HCT116 (cell line): ENCODE data around the gene CPT1B. TPM values are rescaled to one million over a fixed set of nuclear protein-coding genes. Genes with fewer than 3 reads are reported as not detected.

Experiments used
- ATAC-seq: fragments of 200-7000 bp; cut with Tn5 transposase; 2 replicates; pipeline ENCODE4 v1.9.1; 2020; ENCODE audit warnings: mild to moderate bottlenecking, moderate library complexity
- BruUV-seq: library from RNA; stranded (reverse); fragments of 400-500 nt; replicated peaks from 2 replicates; lab custom pipeline; 2021; lab: Mats Ljungman, UMichigan
- CTCF ChIA-PET: fragments of 300-600 bp; sonication (Branson Sonifier 250); formaldehyde crosslinking; loops from one replicate; lab custom pipeline; 2021; ENCODE audit warnings: antibody characterized with exemption; lab: Charles Lee
- POLR2A ChIA-PET: fragments of 300-600, 350-600 bp; sonication (Branson Sonifier 250); formaldehyde crosslinking; loops from one replicate; lab custom pipeline; 2021; ENCODE audit warnings: antibody characterized with exemption; lab: Charles Lee
- RAD21 ChIA-PET, 2 experiments: fragments of 300-600 bp; sonication (Branson Sonifier 250); formaldehyde crosslinking; loops; one replicate each; lab custom pipeline; 2023; ENCODE audit warnings: low total read pairs in 2 of 2; ENCODE audit not compliant: uncharacterized antibody in 2 of 2, unreplicated experiment in 2 of 2, low non-redundant PET in 1 of 2; lab: Charles Lee
- DNase-seq: peaks from one replicate; pipeline ENCODE4 v3.0.0-alpha.2; 2010; ENCODE audit warnings: low read depth, low spot score
- H2AFZ ChIP-seq: fragments of 200-600 bp; shearing (Covaris generic), sonication (generic); 2 replicates; pipeline ENCODE4 v1.6.1; 2017; ENCODE audit warnings: low read depth, mixed run types, mixed read lengths, antibody characterized with exemption, low read length; ENCODE audit not compliant: poor library complexity, severe bottlenecking
- H3K27ac ChIP-seq: 2 replicates; pipeline ENCODE4 v1.5.1; 2012; ENCODE audit warnings: low read depth, low read length
- H3K27me3 ChIP-seq: fragments of 200-600 bp; sonication (generic); 2 replicates; pipeline ENCODE4 v1.6.1; 2016; ENCODE audit warnings: mixed run types, low read length, mixed read lengths; ENCODE audit not compliant: insufficient read depth
- H3K36me3 ChIP-seq, 2 experiments: fragments of 200-500 bp in 1 of 2; fragments of 200-600 bp in 1 of 2; sonication (Bioruptor generic) in 1 of 2; sonication (generic) in 1 of 2; 2 replicates each; pipeline versions ENCODE4 v1.5.1 to v1.6.1; 2014 to 2016; ENCODE audit warnings: low read length in 2 of 2, inconsistent platforms in 1 of 2, mixed read lengths in 1 of 2, mixed run types in 1 of 2; ENCODE audit not compliant: insufficient read depth in 2 of 2, control insufficient read depth in 1 of 2
- H3K4me1 ChIP-seq, 2 experiments: fragments of 200-600 bp in 1 of 2; sonication (generic) in 1 of 2; 2 replicates each; pipeline versions ENCODE4 v1.5.1 to v1.6.1; 2012 to 2017; ENCODE audit warnings: low read length in 2 of 2, inconsistent platforms in 1 of 2, mild to moderate bottlenecking in 1 of 2, mixed read lengths in 1 of 2, mixed run types in 1 of 2, moderate library complexity in 1 of 2; ENCODE audit not compliant: insufficient read depth in 2 of 2, control insufficient read depth in 1 of 2
- H3K4me2 ChIP-seq: fragments of 200-600 bp; sonication (generic); 2 replicates; pipeline ENCODE4 v1.6.1; 2017; ENCODE audit warnings: mixed run types, low read length, mixed read lengths
- H3K4me3 ChIP-seq, 2 experiments: fragments of 200-600 bp in 1 of 2; sonication (generic) in 1 of 2; replicated peaks in 1 of 2; 2 replicates each; pipeline ENCODE4 v1.5.1; 2011 to 2016; ENCODE audit warnings: low read length in 2 of 2, control low read depth in 1 of 2, low read depth in 1 of 2, mild to moderate bottlenecking in 1 of 2, mixed read lengths in 1 of 2, mixed run types in 1 of 2
- H3K79me2 ChIP-seq: fragments of 200-600 bp; sonication (generic); 2 replicates; pipeline ENCODE4 v1.6.1; 2017; ENCODE audit warnings: mild to moderate bottlenecking, mixed run types, low read length, moderate library complexity, mixed read lengths; ENCODE audit not compliant: insufficient read depth
- H3K9ac ChIP-seq: fragments of 200-600 bp; sonication (generic); 2 replicates; pipeline ENCODE4 v1.6.1; 2016; ENCODE audit warnings: low read length, mixed read lengths
- H3K9me2 ChIP-seq: fragments of 200-600 bp; sonication (generic), shearing (Covaris generic); 2 replicates; pipeline ENCODE4 v1.6.1; 2017; ENCODE audit warnings: mixed run types, mild to moderate bottlenecking, moderate library complexity; ENCODE audit not compliant: insufficient read depth
- H3K9me3 ChIP-seq, 2 experiments: fragments of 200-500 bp in 1 of 2; fragments of 200-600 bp in 1 of 2; sonication (Bioruptor generic) in 1 of 2; sonication (generic) in 1 of 2; 2 replicates each; pipeline ENCODE4 v1.6.1; 2014 to 2017; ENCODE audit warnings: low read length in 2 of 2, mixed read lengths in 2 of 2, inconsistent platforms in 1 of 2, low read depth in 1 of 2, mild to moderate bottlenecking in 1 of 2, mixed run types in 1 of 2, moderate library complexity in 1 of 2; ENCODE audit not compliant: control insufficient read depth in 1 of 2, insufficient read depth in 1 of 2
- H4K20me1 ChIP-seq: fragments of 200-600 bp; sonication (generic), shearing (Covaris generic); 2 replicates; pipeline ENCODE4 v1.6.1; 2017; ENCODE audit warnings: mixed run types, mild to moderate bottlenecking, moderate library complexity; ENCODE audit not compliant: insufficient read depth
- CBX3 ChIP-seq: IDR thresholded peaks from 2 replicates; pipeline ENCODE4 v1.6.1; 2012; ENCODE audit warnings: low read depth
- EGR1 ChIP-seq: IDR thresholded peaks from 2 replicates; pipeline ENCODE4 v1.6.1; 2012; ENCODE audit warnings: low read depth
- EZH2phosphoT487 ChIP-seq: fragments of 200-600 bp; IDR thresholded peaks from 2 replicates; pipeline ENCODE4 v1.6.1; 2018; ENCODE audit warnings: antibody characterized with exemption, borderline replicate concordance
- FOSL1 ChIP-seq: IDR thresholded peaks from 2 replicates; pipeline ENCODE4 v1.6.1; 2012; ENCODE audit warnings: low read depth
- RAD21 ChIP-seq: IDR thresholded peaks from 2 replicates; pipeline ENCODE4 v1.6.1; 2012; ENCODE audit warnings: low read depth, mild to moderate bottlenecking
- SP1 ChIP-seq: IDR thresholded peaks from 2 replicates; pipeline ENCODE4 v1.6.1; 2012; ENCODE audit warnings: low read depth
- SRF ChIP-seq: IDR thresholded peaks from 2 replicates; pipeline ENCODE4 v1.6.1; 2012; ENCODE audit warnings: low read depth
- intact Hi-C: fragments of 100-400 bp; cut with micrococcal nuclease; formaldehyde crosslinking; loops from 2 replicates; pipeline ENCODE4 v1.10.0; 2022
- total RNA-seq: library from RNA; stranded (reverse); gene quantifications from one replicate; pipeline ENCODE4 v1.2.1, GENCODE V29; 2021; ENCODE audit not compliant: unreplicated experiment
- TF ChIP-seq, protein P1 (sequence below): IDR thresholded peaks from 2 replicates; pipeline ENCODE4 v1.6.1; 2012; ENCODE audit warnings: low read depth
- TF ChIP-seq, protein P2 (sequence below): IDR thresholded peaks from 2 replicates; pipeline ENCODE4 v1.6.1; 2012
- TF ChIP-seq, protein P3 (sequence below), 3 experiments: fragments of 200-600 bp in 1 of 3; sonication (generic) in 1 of 3; IDR thresholded peaks in 2 of 3; conservative IDR thresholded peaks in 1 of 3; 2 replicates each; pipeline ENCODE4 v1.5.1; 2012 to 2017; ENCODE audit warnings: low read depth in 2 of 3, low read length in 2 of 3, antibody characterized with exemption in 1 of 3, borderline replicate concordance in 1 of 3, control low read depth in 1 of 3, mild to moderate bottlenecking in 1 of 3, mixed read lengths in 1 of 3, mixed run types in 1 of 3, moderate library complexity in 1 of 3; ENCODE audit not compliant: insufficient read depth in 1 of 3
- TF ChIP-seq, protein P4 (sequence below): IDR thresholded peaks from 2 replicates; pipeline ENCODE4 v1.6.1; 2011; ENCODE audit warnings: mild to moderate bottlenecking, low read length, moderate library complexity; ENCODE audit not compliant: insufficient replicate concordance; ENCODE audit errors: extremely low read depth

Gene CPT1B
- total RNA-seq, 1 experiment from 2014 or later = 35.1 TPM

DNA sequence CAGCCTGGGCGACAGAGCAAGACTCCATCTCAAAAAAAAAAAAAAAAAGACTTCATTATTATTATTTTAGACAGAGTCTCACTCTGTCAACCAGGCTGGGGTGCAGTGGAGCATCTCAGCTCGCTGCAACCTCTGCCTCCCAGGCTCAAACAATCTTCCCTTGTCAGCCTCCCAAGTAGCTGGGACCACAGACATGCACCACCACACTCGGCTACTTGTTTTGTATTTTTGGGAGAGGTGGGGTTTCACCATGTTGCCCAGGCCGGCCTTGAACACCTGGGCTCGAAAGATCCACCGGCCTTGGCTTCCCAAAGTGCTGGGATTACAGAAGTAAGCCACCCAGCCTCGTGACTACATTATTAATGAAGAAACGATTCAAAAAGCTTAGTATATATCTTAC is 43.1 kb downstream of the CPT1B start:
- H3K36me3 ChIP-seq = no peaks in the 10 kb centered on the region
- ATAC-seq = no peak
- POLR2A ChIA-PET = interaction anchor here (2.3 kb wide), 1 partner anchor 10 kb away, joined by 7 read pairs; the partner anchor contains the start of gene KLHDC7B
- intact Hi-C loops = no loop called here
- H3K9me3 ChIP-seq = no peaks in the 10 kb centered on the region
- no peak overlapping the region for H2AFZ ChIP-seq
- no peaks in the 10 kb centered on the region for H3K9me2 ChIP-seq
- no peaks in the 10 kb centered on the region for H4K20me1 ChIP-seq
- peaks cover 3 to 41% of the 10 kb centered on the region in 2 experiments; a peak in 3 of 4 replicates for H3K4me1 ChIP-seq
- RAD21 ChIA-PET = no interaction called here
- TF ChIP-seq SP1 (no peak), RAD21 (no peak), EGR1 (no peak), FOSL1 (no peak), SRF (no peak), CBX3 (no peak), EZH2phosphoT487 (no peak)
- TF ChIP-seq, protein P1, sequence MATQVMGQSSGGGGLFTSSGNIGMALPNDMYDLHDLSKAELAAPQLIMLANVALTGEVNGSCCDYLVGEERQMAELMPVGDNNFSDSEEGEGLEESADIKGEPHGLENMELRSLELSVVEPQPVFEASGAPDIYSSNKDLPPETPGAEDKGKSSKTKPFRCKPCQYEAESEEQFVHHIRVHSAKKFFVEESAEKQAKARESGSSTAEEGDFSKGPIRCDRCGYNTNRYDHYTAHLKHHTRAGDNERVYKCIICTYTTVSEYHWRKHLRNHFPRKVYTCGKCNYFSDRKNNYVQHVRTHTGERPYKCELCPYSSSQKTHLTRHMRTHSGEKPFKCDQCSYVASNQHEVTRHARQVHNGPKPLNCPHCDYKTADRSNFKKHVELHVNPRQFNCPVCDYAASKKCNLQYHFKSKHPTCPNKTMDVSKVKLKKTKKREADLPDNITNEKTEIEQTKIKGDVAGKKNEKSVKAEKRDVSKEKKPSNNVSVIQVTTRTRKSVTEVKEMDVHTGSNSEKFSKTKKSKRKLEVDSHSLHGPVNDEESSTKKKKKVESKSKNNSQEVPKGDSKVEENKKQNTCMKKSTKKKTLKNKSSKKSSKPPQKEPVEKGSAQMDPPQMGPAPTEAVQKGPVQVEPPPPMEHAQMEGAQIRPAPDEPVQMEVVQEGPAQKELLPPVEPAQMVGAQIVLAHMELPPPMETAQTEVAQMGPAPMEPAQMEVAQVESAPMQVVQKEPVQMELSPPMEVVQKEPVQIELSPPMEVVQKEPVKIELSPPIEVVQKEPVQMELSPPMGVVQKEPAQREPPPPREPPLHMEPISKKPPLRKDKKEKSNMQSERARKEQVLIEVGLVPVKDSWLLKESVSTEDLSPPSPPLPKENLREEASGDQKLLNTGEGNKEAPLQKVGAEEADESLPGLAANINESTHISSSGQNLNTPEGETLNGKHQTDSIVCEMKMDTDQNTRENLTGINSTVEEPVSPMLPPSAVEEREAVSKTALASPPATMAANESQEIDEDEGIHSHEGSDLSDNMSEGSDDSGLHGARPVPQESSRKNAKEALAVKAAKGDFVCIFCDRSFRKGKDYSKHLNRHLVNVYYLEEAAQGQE = no peak
- TF ChIP-seq, protein P2, sequence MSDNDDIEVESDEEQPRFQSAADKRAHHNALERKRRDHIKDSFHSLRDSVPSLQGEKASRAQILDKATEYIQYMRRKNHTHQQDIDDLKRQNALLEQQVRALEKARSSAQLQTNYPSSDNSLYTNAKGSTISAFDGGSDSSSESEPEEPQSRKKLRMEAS = no peak
- TF ChIP-seq, protein P3, sequence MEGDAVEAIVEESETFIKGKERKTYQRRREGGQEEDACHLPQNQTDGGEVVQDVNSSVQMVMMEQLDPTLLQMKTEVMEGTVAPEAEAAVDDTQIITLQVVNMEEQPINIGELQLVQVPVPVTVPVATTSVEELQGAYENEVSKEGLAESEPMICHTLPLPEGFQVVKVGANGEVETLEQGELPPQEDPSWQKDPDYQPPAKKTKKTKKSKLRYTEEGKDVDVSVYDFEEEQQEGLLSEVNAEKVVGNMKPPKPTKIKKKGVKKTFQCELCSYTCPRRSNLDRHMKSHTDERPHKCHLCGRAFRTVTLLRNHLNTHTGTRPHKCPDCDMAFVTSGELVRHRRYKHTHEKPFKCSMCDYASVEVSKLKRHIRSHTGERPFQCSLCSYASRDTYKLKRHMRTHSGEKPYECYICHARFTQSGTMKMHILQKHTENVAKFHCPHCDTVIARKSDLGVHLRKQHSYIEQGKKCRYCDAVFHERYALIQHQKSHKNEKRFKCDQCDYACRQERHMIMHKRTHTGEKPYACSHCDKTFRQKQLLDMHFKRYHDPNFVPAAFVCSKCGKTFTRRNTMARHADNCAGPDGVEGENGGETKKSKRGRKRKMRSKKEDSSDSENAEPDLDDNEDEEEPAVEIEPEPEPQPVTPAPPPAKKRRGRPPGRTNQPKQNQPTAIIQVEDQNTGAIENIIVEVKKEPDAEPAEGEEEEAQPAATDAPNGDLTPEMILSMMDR (IDR thresholded peaks at IDR 0.05 in 2 of 3, conservative IDR thresholded peaks at IDR 0.05 in 1 of 3; ENCODE audit: borderline replicate concordance in 1 of 3, insufficient read depth in 1 of 3, low read depth in 2 of 3, low read length in 2 of 3) = no peak
- TF ChIP-seq, protein P4, sequence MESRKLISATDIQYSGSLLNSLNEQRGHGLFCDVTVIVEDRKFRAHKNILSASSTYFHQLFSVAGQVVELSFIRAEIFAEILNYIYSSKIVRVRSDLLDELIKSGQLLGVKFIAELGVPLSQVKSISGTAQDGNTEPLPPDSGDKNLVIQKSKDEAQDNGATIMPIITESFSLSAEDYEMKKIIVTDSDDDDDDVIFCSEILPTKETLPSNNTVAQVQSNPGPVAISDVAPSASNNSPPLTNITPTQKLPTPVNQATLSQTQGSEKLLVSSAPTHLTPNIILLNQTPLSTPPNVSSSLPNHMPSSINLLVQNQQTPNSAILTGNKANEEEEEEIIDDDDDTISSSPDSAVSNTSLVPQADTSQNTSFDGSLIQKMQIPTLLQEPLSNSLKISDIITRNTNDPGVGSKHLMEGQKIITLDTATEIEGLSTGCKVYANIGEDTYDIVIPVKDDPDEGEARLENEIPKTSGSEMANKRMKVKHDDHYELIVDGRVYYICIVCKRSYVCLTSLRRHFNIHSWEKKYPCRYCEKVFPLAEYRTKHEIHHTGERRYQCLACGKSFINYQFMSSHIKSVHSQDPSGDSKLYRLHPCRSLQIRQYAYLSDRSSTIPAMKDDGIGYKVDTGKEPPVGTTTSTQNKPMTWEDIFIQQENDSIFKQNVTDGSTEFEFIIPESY = no peak
- TF ChIP-seq, all 23 proteins: peak for 0
- H3K4me2 ChIP-seq = no peak overlapping the region
- BruUV-seq = no TSS peak
- H3K27me3 ChIP-seq = no peaks in the 10 kb centered on the region
- no peak overlapping the region for H3K27ac ChIP-seq
- H3K79me2 ChIP-seq = no peaks in the 10 kb centered on the region
- DNase-seq = no peak
- CTCF ChIA-PET = interaction anchor here (1.0 kb wide), 1 partner anchor 10 kb away, joined by 3 read pairs; the partner anchor contains the start of gene KLHDC7B
- no peak overlapping the region for H3K4me3 ChIP-seq
- H3K9ac ChIP-seq = no peak overlapping the region
